Uterus (tissue), 4 donors: ENCODE results near the gene RIPOR3. TPM values are rescaled to one million over a fixed set of nuclear protein-coding genes. Genes with fewer than 3 reads are reported as not detected.

Experiments used
- DNase-seq, 2 donors: peaks; one replicate each; pipeline ENCODE4 v3.0.0-alpha.2; 2019 to 2020
- H3K27ac ChIP-seq, 2 donors: fragments of 200-600 bp; sonication (generic); 1 replicate in 1 of 2; 2 replicates in 1 of 2; pipeline ENCODE4 v1.5.1; 2016 to 2018
- H3K27me3 ChIP-seq, 2 donors: fragments of 200-600 bp; sonication (generic); one replicate each; pipeline ENCODE4 v1.5.1; 2018 to 2019; ENCODE audit warnings: control low read depth in 1 of 2
- H3K36me3 ChIP-seq, 2 donors: fragments of 200-600 bp; sonication (generic); one replicate each; pipeline ENCODE4 v1.5.1; 2019; ENCODE audit warnings: control low read depth in 1 of 2
- H3K4me1 ChIP-seq, 2 donors: fragments of 200-600 bp; sonication (generic); one replicate each; pipeline ENCODE4 v1.5.1; 2018 to 2019; ENCODE audit warnings: control low read depth in 1 of 2
- H3K4me3 ChIP-seq, 2 donors: fragments of 200-600 bp; sonication (generic); 1 replicate in 1 of 2; 2 replicates in 1 of 2; pipeline ENCODE4 v1.5.1; 2018 to 2019; ENCODE audit warnings: mild to moderate bottlenecking in 1 of 2
- H3K9me3 ChIP-seq, 2 donors: fragments of 200-600 bp; sonication (generic); one replicate each; pipeline ENCODE4 v1.5.1; 2019; ENCODE audit warnings: control low read depth in 1 of 2
- CTCF ChIP-seq, 4 experiments: fragments of 200-600 bp in 2 of 4; fragments of 450-650 bp in 2 of 4; sonication (generic) in 2 of 4; IDR thresholded peaks; one replicate each; pipeline ENCODE4 v1.5.1; 2016 to 2019; ENCODE audit warnings: antibody characterized with exemption in 4 of 4, mild to moderate bottlenecking in 2 of 4, moderate library complexity in 1 of 4
- POLR2A ChIP-seq, 2 donors: fragments of 450-650 bp; IDR thresholded peaks; one replicate each; pipeline ENCODE4 v1.6.1; 2016; ENCODE audit warnings: antibody characterized with exemption in 2 of 2, mild to moderate bottlenecking in 1 of 2, moderate library complexity in 1 of 2
- intact Hi-C: fragments of 100-400 bp; cut with DNase I; formaldehyde crosslinking; loops from one replicate; pipeline ENCODE4 v1.15.1; 2023; ENCODE audit warnings: low total_unique reads
- total RNA-seq, 4 donors: library from RNA; depleted of rRNA in 3 of 4; stranded (reverse); fragments of >200 nt in 3 of 4; gene quantifications; one replicate each; pipeline versions ENCODE4 v1.1.0 to v1.2.4, GENCODE V29; 2014 to 2023
- donor health status: DM: yes; HTN: yes; CAD: no.

Gene RIPOR3
- total RNA-seq, 4 donors from 2014 or later = 9.1 to 85.4 (median 17.8) TPM

GRCh38 chr20:50550531-50550930, 140.8 kb downstream of the RIPOR3 start:
- TF ChIP-seq CTCF (IDR thresholded peaks at IDR 0.05) (no peak), POLR2A (IDR thresholded peaks at IDR 0.05) (no peak)
- Histone ChIP-seq H3K4me3 (no peak overlapping the region), H3K27me3 (no peaks in the 10 kb centered on the region), H3K27ac (no peak overlapping the region), H3K36me3 (no peaks in the 10 kb centered on the region), H3K9me3 (no peaks in the 10 kb centered on the region), H3K4me1 (no peaks in the 10 kb centered on the region)
- intact Hi-C loops = no loop called here
- no peak for DNase-seq

GRCh38 chr20:50548396-50548795, 142.9 kb downstream of the RIPOR3 start:
- Histone ChIP-seq H3K4me1 (no peaks in the 10 kb centered on the region), H3K4me3 (no peak overlapping the region), H3K27me3 (no peaks in the 10 kb centered on the region), H3K27ac (no peak overlapping the region), H3K36me3 (no peaks in the 10 kb centered on the region), H3K9me3 (no peaks in the 10 kb centered on the region)
- intact Hi-C loops = no loop called here
- TF ChIP-seq CTCF (IDR thresholded peaks at IDR 0.05) (no peak), POLR2A (IDR thresholded peaks at IDR 0.05) (no peak)
- DNase-seq = no peak

GRCh38 chr20:50547964-50548363, 143.4 kb downstream of the RIPOR3 start:
- H3K27ac ChIP-seq = no peak overlapping the region
- no peak overlapping the region for H3K4me3 ChIP-seq
- TF ChIP-seq POLR2A (IDR thresholded peaks at IDR 0.05) (no peak), CTCF (IDR thresholded peaks at IDR 0.05) (no peak)
- H3K27me3 ChIP-seq = no peaks in the 10 kb centered on the region
- H3K4me1 ChIP-seq = no peaks in the 10 kb centered on the region
- H3K36me3 ChIP-seq = no peaks in the 10 kb centered on the region
- no peaks in the 10 kb centered on the region for H3K9me3 ChIP-seq
- DNase-seq = no peak
- intact Hi-C loops = no loop called here

- no peaks in the 10 kb centered on the region for H3K9me3 ChIP-seq
- intact Hi-C loops = no loop called here
- peaks cover 0 to 7% of the 10 kb centered on the region in 2 donors for H3K4me1 ChIP-seq
- H3K27ac ChIP-seq = no peak overlapping the region
- H3K4me3 ChIP-seq = no peak overlapping the region
- no peaks in the 10 kb centered on the region for H3K36me3 ChIP-seq
- no peaks in the 10 kb centered on the region for H3K27me3 ChIP-seq
- no peak for TF ChIP-seq POLR2A (IDR thresholded peaks at IDR 0.05)
- DNase-seq = no peak
Observed at GRCh38 chr20:50546729-50547314, 144.5 kb downstream of the RIPOR3 start.

GRCh38 chr20:50545126-50545525, 146.2 kb downstream of the RIPOR3 start:
- peaks cover 12 to 17% of the 10 kb centered on the region in 2 donors for H3K4me1 ChIP-seq

More at GRCh38 chr20:50545126-50545525, 146.2 kb downstream of the RIPOR3 start:
- Histone ChIP-seq H3K9me3 (no peaks in the 10 kb centered on the region), H3K36me3 (no peaks in the 10 kb centered on the region), H3K27ac (no peak overlapping the region), H3K27me3 (no peaks in the 10 kb centered on the region), H3K4me3 (no peak overlapping the region)
- intact Hi-C loops = no loop called here
- DNase-seq = no peak
- TF ChIP-seq POLR2A (IDR thresholded peaks at IDR 0.05) (no peak), CTCF (IDR thresholded peaks at IDR 0.05) (no peak)
